Cardiac muscle cell (in vitro differentiated cells and primary cell): ENCODE results near the gene MVP. TPM values are rescaled to one million over a fixed set of nuclear protein-coding genes. Genes with fewer than 3 reads are reported as not detected.
"Not testable (repeated sequence)": the region's sequence is repeated elsewhere in the genome, so short reads cannot be mapped to it uniquely, and the experiment has no call there.

Experiments
- DNase-seq, 2 donors: peaks; one replicate each; pipeline versions ENCODE4 v3.0.0 to v3.0.0-alpha.2; 2010 to 2017; ENCODE audit warnings: low read depth in 1 of 2, low spot score in 1 of 2
- H3K27ac ChIP-seq: fragments of 200-600 bp; sonication (generic); 2 replicates; pipeline ENCODE4 v1.5.1; 2016
- H3K27me3 ChIP-seq: fragments of 200-600 bp; sonication (generic); 2 replicates; pipeline ENCODE4 v1.6.0; 2016; ENCODE audit warnings: control low read depth
- H3K36me3 ChIP-seq: fragments of 200-600 bp; sonication (generic); 2 replicates; pipeline ENCODE4 v1.5.1; 2016; ENCODE audit warnings: control low read depth
- H3K4me1 ChIP-seq: fragments of 200-600 bp; sonication (generic); 2 replicates; pipeline ENCODE4 v1.8.1; 2017; ENCODE audit warnings: low read depth, mild to moderate bottlenecking, mixed run types
- H3K4me3 ChIP-seq: fragments of 200-600 bp; sonication (generic); 2 replicates; pipeline ENCODE4 v1.5.1; 2016; ENCODE audit warnings: mild to moderate bottlenecking
- H3K9me3 ChIP-seq: fragments of 200-600 bp; sonication (generic); 2 replicates; pipeline ENCODE4 v1.5.1; 2017; ENCODE audit warnings: low read depth, mild to moderate bottlenecking, control low read depth
- CTCF ChIP-seq: IDR thresholded peaks from 2 replicates; pipeline ENCODE4 v1.5.1; 2012; ENCODE audit warnings: low read depth, mild to moderate bottlenecking, low read length
- polyA plus RNA-seq: library from polyadenylated mRNA; unstranded; fragments of >200 nt; fragmentation: Nextera tagmentation; extraction: Ambion mirVana; gene quantifications from 2 replicates; pipeline ENCODE4 v1.2.1, GENCODE V29; 2016
- total RNA-seq: library from RNA; depleted of rRNA; stranded (reverse); fragments of >200 nt; gene quantifications from 2 replicates; pipeline ENCODE4 v1.2.3, GENCODE V29; 2016

The MVP gene
- total and polyA plus RNA-seq, 2 experiments from 2014 or later: 9.3 to 25.0 TPM

- H3K9me3 ChIP-seq: no peaks in the 10 kb centered on the region
- no peaks in the 10 kb centered on the region for H3K27me3 ChIP-seq
- no peak overlapping the region for H3K4me3 ChIP-seq
- H3K36me3 ChIP-seq: peaks cover 5% of the 10 kb centered on the region
- peak overlapping the region; percentile 99 for H3K27ac ChIP-seq
- no peak for TF ChIP-seq CTCF
- no peaks in the 10 kb centered on the region for H3K4me1 ChIP-seq
- DNase-seq: no peak
Measured at GRCh38 chr16:29863669-29863984, 43.4 kb downstream of the MVP start.

- no peak for DNase-seq
- no peaks in the 10 kb centered on the region for H3K4me1 ChIP-seq
Measured at GRCh38 chr16:29864205-29864604, 43.9 kb downstream of the MVP start.

GRCh38 chr16:29868396-29869009 lies 48.2 kb downstream of the MVP start:
- no peaks in the 10 kb centered on the region for H3K9me3 ChIP-seq
- no peaks in the 10 kb centered on the region for H3K4me1 ChIP-seq
- H3K36me3 ChIP-seq: no peaks in the 10 kb centered on the region
- H3K27ac ChIP-seq: no peak overlapping the region
- H3K4me3 ChIP-seq: no peak overlapping the region
- no peak for TF ChIP-seq CTCF
- no peaks in the 10 kb centered on the region for H3K27me3 ChIP-seq
- no peak for DNase-seq

More at GRCh38 chr16:29864205-29864604, 43.9 kb downstream of the MVP start:
- Histone ChIP-seq H3K27ac (no peak overlapping the region), H3K36me3 (no peaks in the 10 kb centered on the region), H3K9me3 (no peaks in the 10 kb centered on the region), H3K27me3 (no peaks in the 10 kb centered on the region), H3K4me3 (no peak overlapping the region)
- TF ChIP-seq CTCF: no peak

GRCh38 chr16:29869067-29869466 lies 48.8 kb downstream of the MVP start:
- H3K4me1 ChIP-seq, H3K36me3 ChIP-seq, H3K27ac ChIP-seq, DNase-seq, H3K27me3 ChIP-seq, H3K9me3 ChIP-seq, H3K4me3 ChIP-seq: not testable (repeated sequence)

GRCh38 chr16:29871822-29872546 lies 51.7 kb downstream of the MVP start:
- Histone ChIP-seq H3K4me1 (no peaks in the 10 kb centered on the region), H3K27ac (no peak overlapping the region), H3K9me3 (no peaks in the 10 kb centered on the region), H3K36me3 (no peaks in the 10 kb centered on the region), H3K4me3 (no peak overlapping the region), H3K27me3 (peaks cover 12% of the 10 kb centered on the region)
- DNase-seq: no peak
- no peak for TF ChIP-seq CTCF

GRCh38 chr16:29873319-29873718 lies 53.1 kb downstream of the MVP start:
- Histone ChIP-seq H3K27ac (no peak overlapping the region), H3K9me3 (no peaks in the 10 kb centered on the region), H3K36me3 (no peaks in the 10 kb centered on the region), H3K27me3 (peaks cover 18% of the 10 kb centered on the region), H3K4me1 (no peaks in the 10 kb centered on the region), H3K4me3 (no peak overlapping the region)
- no peak for TF ChIP-seq CTCF
- no peak for DNase-seq
